ENCODE measurements around the gene L3MBTL4.

DNA sequence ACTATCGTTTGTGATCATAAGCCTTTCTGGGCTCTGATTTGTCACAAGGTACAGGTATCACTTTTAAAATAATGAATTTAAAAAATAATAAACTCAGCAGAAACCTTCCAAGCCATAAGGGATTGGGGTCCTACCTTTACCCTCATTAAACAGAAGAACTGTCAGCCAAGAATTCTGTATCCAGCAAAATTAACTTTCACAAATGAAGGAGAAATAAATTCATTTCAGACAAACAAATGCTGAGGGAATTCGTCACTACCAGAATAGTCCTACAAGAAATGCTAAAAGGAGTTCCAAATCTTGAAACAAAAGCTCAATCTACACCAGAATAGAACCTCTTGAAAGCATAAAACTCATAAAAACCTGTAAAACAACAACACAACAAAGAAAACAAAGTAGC lies 25.7 kb downstream of the L3MBTL4 start:
- TF ChIP-seq, protein P1, sequence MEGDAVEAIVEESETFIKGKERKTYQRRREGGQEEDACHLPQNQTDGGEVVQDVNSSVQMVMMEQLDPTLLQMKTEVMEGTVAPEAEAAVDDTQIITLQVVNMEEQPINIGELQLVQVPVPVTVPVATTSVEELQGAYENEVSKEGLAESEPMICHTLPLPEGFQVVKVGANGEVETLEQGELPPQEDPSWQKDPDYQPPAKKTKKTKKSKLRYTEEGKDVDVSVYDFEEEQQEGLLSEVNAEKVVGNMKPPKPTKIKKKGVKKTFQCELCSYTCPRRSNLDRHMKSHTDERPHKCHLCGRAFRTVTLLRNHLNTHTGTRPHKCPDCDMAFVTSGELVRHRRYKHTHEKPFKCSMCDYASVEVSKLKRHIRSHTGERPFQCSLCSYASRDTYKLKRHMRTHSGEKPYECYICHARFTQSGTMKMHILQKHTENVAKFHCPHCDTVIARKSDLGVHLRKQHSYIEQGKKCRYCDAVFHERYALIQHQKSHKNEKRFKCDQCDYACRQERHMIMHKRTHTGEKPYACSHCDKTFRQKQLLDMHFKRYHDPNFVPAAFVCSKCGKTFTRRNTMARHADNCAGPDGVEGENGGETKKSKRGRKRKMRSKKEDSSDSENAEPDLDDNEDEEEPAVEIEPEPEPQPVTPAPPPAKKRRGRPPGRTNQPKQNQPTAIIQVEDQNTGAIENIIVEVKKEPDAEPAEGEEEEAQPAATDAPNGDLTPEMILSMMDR (IDR thresholded peaks at IDR 0.05): no peak
- TF ChIP-seq TCF7L2 (IDR thresholded peaks at IDR 0.05; ENCODE audit: low read depth, low read length) (no peak), POLR2AphosphoS5 (IDR thresholded peaks at IDR 0.05; ENCODE audit: low read depth, low read length) (no peak), SIN3A (IDR thresholded peaks at IDR 0.05; ENCODE audit: borderline replicate concordance, insufficient read depth, low read depth, low read length) (no peak)
- TF ChIP-seq, protein P2, sequence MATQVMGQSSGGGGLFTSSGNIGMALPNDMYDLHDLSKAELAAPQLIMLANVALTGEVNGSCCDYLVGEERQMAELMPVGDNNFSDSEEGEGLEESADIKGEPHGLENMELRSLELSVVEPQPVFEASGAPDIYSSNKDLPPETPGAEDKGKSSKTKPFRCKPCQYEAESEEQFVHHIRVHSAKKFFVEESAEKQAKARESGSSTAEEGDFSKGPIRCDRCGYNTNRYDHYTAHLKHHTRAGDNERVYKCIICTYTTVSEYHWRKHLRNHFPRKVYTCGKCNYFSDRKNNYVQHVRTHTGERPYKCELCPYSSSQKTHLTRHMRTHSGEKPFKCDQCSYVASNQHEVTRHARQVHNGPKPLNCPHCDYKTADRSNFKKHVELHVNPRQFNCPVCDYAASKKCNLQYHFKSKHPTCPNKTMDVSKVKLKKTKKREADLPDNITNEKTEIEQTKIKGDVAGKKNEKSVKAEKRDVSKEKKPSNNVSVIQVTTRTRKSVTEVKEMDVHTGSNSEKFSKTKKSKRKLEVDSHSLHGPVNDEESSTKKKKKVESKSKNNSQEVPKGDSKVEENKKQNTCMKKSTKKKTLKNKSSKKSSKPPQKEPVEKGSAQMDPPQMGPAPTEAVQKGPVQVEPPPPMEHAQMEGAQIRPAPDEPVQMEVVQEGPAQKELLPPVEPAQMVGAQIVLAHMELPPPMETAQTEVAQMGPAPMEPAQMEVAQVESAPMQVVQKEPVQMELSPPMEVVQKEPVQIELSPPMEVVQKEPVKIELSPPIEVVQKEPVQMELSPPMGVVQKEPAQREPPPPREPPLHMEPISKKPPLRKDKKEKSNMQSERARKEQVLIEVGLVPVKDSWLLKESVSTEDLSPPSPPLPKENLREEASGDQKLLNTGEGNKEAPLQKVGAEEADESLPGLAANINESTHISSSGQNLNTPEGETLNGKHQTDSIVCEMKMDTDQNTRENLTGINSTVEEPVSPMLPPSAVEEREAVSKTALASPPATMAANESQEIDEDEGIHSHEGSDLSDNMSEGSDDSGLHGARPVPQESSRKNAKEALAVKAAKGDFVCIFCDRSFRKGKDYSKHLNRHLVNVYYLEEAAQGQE (IDR thresholded peaks at IDR 0.05; ENCODE audit: insufficient read depth in 1 of 2, low read depth in 2 of 2, low read length in 1 of 2): no peak

Data from Panc1 (cell line).